K562 (cell line): ENCODE data around the gene ZFYVE1. TPM values are rescaled to one million over a fixed set of nuclear protein-coding genes. Genes with fewer than 3 reads are reported as not detected.

Source experiments
- ATAC-seq: fragments of 200-7000 bp; cut with Tn5 transposase; 3 replicates; pipeline ENCODE4 v1.9.1; 2020; ENCODE audit warnings: moderate library complexity
- BruUV-seq: library from RNA; stranded (reverse); fragments of 400-500 nt; replicated peaks from 2 replicates; lab custom pipeline; 2021; lab: Mats Ljungman, UMichigan
- CTCF ChIA-PET: fragments of 300-600 bp; formaldehyde crosslinking; extraction: SDS; loops from one replicate; lab custom pipeline; 2021; ENCODE audit warnings: low intra/inter-chr PET ratio; lab: Yijun Ruan, JAX
- POLR2A ChIA-PET: fragments of 300-600, 350-650 bp; sonication (Branson Sonifier 250); formaldehyde crosslinking; extraction: SDS; loops from one replicate; lab custom pipeline; 2021; ENCODE audit warnings: antibody characterized with exemption, inconsistent platforms; lab: Yijun Ruan, JAX
- DNase-seq, 4 experiments: peaks; one replicate each; pipeline versions ENCODE4 v3.0.0 to v3.0.0-alpha.2; 2011 to 2018; ENCODE audit warnings: low spot score in 3 of 4, mixed read lengths in 3 of 4; ENCODE audit errors: extremely low read depth in 1 of 4
- FAIRE-seq: peaks from 2 replicates; lab custom pipeline; 2011; peaks lifted over from hg19 to GRCh38; lab: Jason Lieb, UNC
- H2AFZ ChIP-seq: 2 replicates; pipeline ENCODE4 v1.6.0; 2011; ENCODE audit warnings: low read depth, low read length, control low read depth, inconsistent platforms
- H3K27ac ChIP-seq: fragments of 200-600 bp; 3 replicates; pipeline ENCODE4 v1.8.0; 2011; ENCODE audit warnings: low read depth, mild to moderate bottlenecking, control low read depth, inconsistent platforms, low read length, moderate library complexity, mixed read lengths; ENCODE audit errors: extremely low read depth
- H3K27me3 ChIP-seq, 2 experiments: fragments of 300-600 bp in 1 of 2; 2 replicates in 1 of 2; 3 replicates in 1 of 2; pipeline versions ENCODE4 v1.6.0 to v1.8.0; 2011; ENCODE audit warnings: inconsistent platforms in 2 of 2, low read length in 2 of 2, mild to moderate bottlenecking in 1 of 2, mixed read lengths in 1 of 2, moderate library complexity in 1 of 2; ENCODE audit not compliant: control insufficient read depth in 2 of 2, insufficient read depth in 2 of 2
- H3K36me3 ChIP-seq: fragments of 300-600 bp; 3 replicates; pipeline ENCODE4 v1.8.0; 2011; ENCODE audit warnings: mild to moderate bottlenecking, low read length, inconsistent platforms; ENCODE audit not compliant: control insufficient read depth, insufficient read depth
- H3K4me1 ChIP-seq, 2 experiments: fragments of 200-600 bp in 1 of 2; replicated peaks in 1 of 2; 2 replicates in 1 of 2; 3 replicates in 1 of 2; pipeline versions ENCODE4 v1.5.1 to v1.8.0; 2011; ENCODE audit warnings: inconsistent platforms in 2 of 2, low read length in 2 of 2, mild to moderate bottlenecking in 1 of 2, mixed read lengths in 1 of 2, moderate library complexity in 1 of 2; ENCODE audit not compliant: control insufficient read depth in 2 of 2, insufficient read depth in 2 of 2
- H3K4me2 ChIP-seq: 2 replicates; pipeline ENCODE4 v1.6.1; 2011; ENCODE audit warnings: low read length, control low read depth, inconsistent platforms, mixed read lengths; ENCODE audit not compliant: insufficient read depth
- H3K4me3 ChIP-seq: fragments of 200-600 bp; sonication (generic), shearing (Covaris generic); 2 replicates; pipeline ENCODE4 v1.5.1; 2016; ENCODE audit warnings: control low read depth, inconsistent platforms
- H3K79me2 ChIP-seq: fragments of 200-600 bp; 3 replicates; pipeline ENCODE4 v1.8.0; 2011; ENCODE audit warnings: low read length, inconsistent platforms; ENCODE audit not compliant: control insufficient read depth, insufficient read depth
- H3K9ac ChIP-seq, 2 experiments: 2 replicates each; pipeline versions ENCODE4 v1.6.0 to v1.6.1; 2011; ENCODE audit warnings: low read depth in 2 of 2, low read length in 2 of 2, control low read depth in 1 of 2, inconsistent platforms in 1 of 2, mild to moderate bottlenecking in 1 of 2, mixed read lengths in 1 of 2; ENCODE audit not compliant: insufficient read depth in 1 of 2
- H3K9me1 ChIP-seq: one replicate; pipeline ENCODE4 v1.6.0; 2011; ENCODE audit warnings: inconsistent platforms, mild to moderate bottlenecking, low read length, moderate library complexity; ENCODE audit not compliant: control insufficient read depth, insufficient read depth
- H3K9me3 ChIP-seq: replicated peaks from 2 replicates; pipeline ENCODE4 v1.5.1; 2011; ENCODE audit warnings: low read depth, low read length, inconsistent platforms; ENCODE audit not compliant: control insufficient read depth, insufficient read depth
- H4K20me1 ChIP-seq: replicated peaks from 2 replicates; pipeline ENCODE4 v1.6.1; 2011; ENCODE audit warnings: low read length, inconsistent platforms, mixed read lengths; ENCODE audit not compliant: control insufficient read depth, insufficient read depth
- CAMTA2 ChIP-seq: fragments of 250-450 bp; sonication (Bioruptor Pico); conservative IDR thresholded peaks from 2 replicates; pipeline ENCODE4 v1.5.1; 2022
- DIDO1 ChIP-seq: fragments of 450-650 bp; IDR thresholded peaks from 2 replicates; pipeline ENCODE4 v1.6.1; 2016; ENCODE audit warnings: low read depth, missing biosample characterization, missing genetic modification characterization
- FOXM1 ChIP-seq, 2 experiments: fragments of 450-650 bp in 1 of 2; sonication (generic) in 1 of 2; formaldehyde crosslinking in 1 of 2; IDR thresholded peaks; 2 replicates each; pipeline versions ENCODE4 v1.6.1 to v1.9.0; 2017 to 2022; ENCODE audit warnings: low read depth in 2 of 2, mild to moderate bottlenecking in 2 of 2, missing genetic modification reagents in 1 of 2, moderate library complexity in 1 of 2
- IRF1 ChIP-seq: sonication (generic); formaldehyde crosslinking; IDR thresholded peaks from 2 replicates; pipeline ENCODE4 v1.8.0; 2022; ENCODE audit warnings: missing genetic modification reagents, mild to moderate bottlenecking, borderline replicate concordance
- L3MBTL2 ChIP-seq: fragments of 450-650 bp; IDR thresholded peaks from 2 replicates; pipeline ENCODE4 v1.6.1; 2016; ENCODE audit warnings: mild to moderate bottlenecking, moderate library complexity
- NFYB ChIP-seq: IDR thresholded peaks from 2 replicates; pipeline ENCODE4 v1.6.1; 2011; ENCODE audit warnings: mild to moderate bottlenecking, moderate library complexity; ENCODE audit not compliant: insufficient read length; ENCODE audit errors: extremely low read depth
- POLR3G ChIP-seq: IDR thresholded peaks from 2 replicates; pipeline ENCODE4 v1.6.1; 2011; ENCODE audit not compliant: insufficient read length, insufficient replicate concordance; ENCODE audit errors: extremely low read depth
- STAG1 ChIP-seq: sonication (generic); formaldehyde crosslinking; IDR thresholded peaks from 2 replicates; pipeline ENCODE4 v1.5.0; 2020; ENCODE audit warnings: missing genetic modification reagents, borderline replicate concordance
- TBP ChIP-seq: optimal IDR thresholded peaks from 2 replicates; pipeline ENCODE3; 2011; ENCODE audit warnings: low read depth, low read length, improper control_type of control experiment
- THRAP3 ChIP-seq: fragments of 450-650 bp; IDR thresholded peaks from 2 replicates; pipeline ENCODE4 v1.6.1; 2016; ENCODE audit warnings: mild to moderate bottlenecking, inconsistent platforms, borderline replicate concordance
- ZBED1 ChIP-seq: IDR thresholded peaks from 2 replicates; pipeline ENCODE4 v1.6.1; 2014
- ZBTB40 ChIP-seq, 2 experiments: fragments of 450-650 bp in 1 of 2; sonication (generic) in 1 of 2; formaldehyde crosslinking in 1 of 2; IDR thresholded peaks; 2 replicates each; pipeline versions ENCODE4 v1.7.1 to v1.9.0; 2016 to 2022; ENCODE audit warnings: inconsistent platforms in 1 of 2, mild to moderate bottlenecking in 1 of 2, missing genetic modification reagents in 1 of 2
- ZNF785 ChIP-seq: fragments of 250-450 bp; sonication (Bioruptor Pico); IDR thresholded peaks from 2 replicates; pipeline ENCODE4 v1.4.0; 2020; ENCODE audit warnings: mild to moderate bottlenecking
- WGBS: fragments of 100-300 bp; shearing (Covaris generic); methylation state at CpG from one replicate; pipeline ENCODE4 v1.1.6; 2016; ENCODE audit warnings: low coverage, mixed read lengths; ENCODE audit not compliant: insufficient coverage; ENCODE audit errors: missing lambda C conversion rate; 5-methylcytosine and 5-hydroxymethylcytosine counted together
- in situ Hi-C: fragments of 300-500 bp; cut with MboI; formaldehyde crosslinking; loops from 4 replicates; pipeline ENCODE4 v1.15.0; 2018; ENCODE audit warnings: inconsistent platforms, mixed read lengths
- intact Hi-C: fragments of 100-400 bp; cut with micrococcal nuclease; formaldehyde crosslinking; loops from 2 replicates; pipeline ENCODE4 v1.14.2; 2022
- polyA plus RNA-seq, 8 experiments: library from polyadenylated mRNA; depleted of rRNA in 4 of 8; stranded (reverse) in 5 of 8; unstranded in 3 of 8; fragments of >200 nt; fragmentation: Nextera tagmentation in 2 of 8; fragmentation: Illumina TruSeq in 1 of 8; extraction: Ambion mirVana in 2 of 8; extraction: Trizol in 1 of 8; gene quantifications; 2 replicates each; pipeline versions ENCODE4 v1.2.1 to v1.2.3, GENCODE V29; 2011 to 2014; ENCODE audit warnings: inconsistent platforms in 1 of 8, missing spikeins in 1 of 8
- total RNA-seq, 7 experiments: library from RNA; depleted of rRNA in 6 of 7; stranded (reverse); fragments of >200 nt in 6 of 7; fragmentation: Illumina TruSeq in 2 of 7; extraction: Trizol in 2 of 7; gene quantifications; 2 replicates each; pipeline versions ENCODE4 v1.2.1 to v1.2.3, GENCODE V29; 2011 to 2021; ENCODE audit warnings: low replicate concordance in 1 of 7

ZFYVE1 gene
- total and polyA plus RNA-seq, 9 of the 15 experiments (the other 6 are each of a cell fraction or from before 2014, with no cell fraction given), result 0.62 to 5.5 (median 3.4) TPM

- BruUV-seq, result no TSS peak
- H3K27me3 ChIP-seq, result no peaks in the 10 kb centered on the region
- in situ Hi-C loops, result no loop called here
- DNase-seq, result no peak
- H3K9ac ChIP-seq, result no peak overlapping the region
- ATAC-seq, result no peak
- 83% methylated on average over 3 of the region's 13 CpGs for WGBS
- no peak overlapping the region for H2AFZ ChIP-seq
- H3K4me3 ChIP-seq, result no peak overlapping the region
- no peaks in the 10 kb centered on the region for H3K9me1 ChIP-seq
- no peak overlapping the region for H3K27ac ChIP-seq
- CTCF ChIA-PET, result no interaction called here
- H4K20me1 ChIP-seq, result no peaks in the 10 kb centered on the region
- no peak overlapping the region for H3K4me2 ChIP-seq
- no peaks in the 10 kb centered on the region; a peak in 2 of 5 replicates for H3K4me1 ChIP-seq
- peaks cover 83% of the 10 kb centered on the region for H3K36me3 ChIP-seq
- intact Hi-C loops, result no loop called here
- no peak for FAIRE-seq
- no peaks in the 10 kb centered on the region for H3K9me3 ChIP-seq
- POLR2A ChIA-PET, result no interaction called here
- no peaks in the 10 kb centered on the region for H3K79me2 ChIP-seq
- no peak for TF ChIP-seq STAG1 (CRISPR knock-in tag)
- no peak for TF ChIP-seq NFYB
- TF ChIP-seq DIDO1 (tag), result no peak
- no peak for TF ChIP-seq FOXM1 (IDR thresholded peaks at IDR 0.05; ENCODE audit: low read depth)
- TF ChIP-seq FOXM1 (CRISPR knock-in tag; IDR thresholded peaks at IDR 0.05; ENCODE audit: low read depth), result no peak
- no peak for TF ChIP-seq ZBED1
- no peak for TF ChIP-seq ZNF785 (CRISPR knock-in tag)
- TF ChIP-seq IRF1, result no peak
- TF ChIP-seq L3MBTL2, result no peak
- TF ChIP-seq POLR3G, result no peak
- TF ChIP-seq TBP, result no peak
- TF ChIP-seq ZBTB40 (IDR thresholded peaks at IDR 0.05), result no peak
- TF ChIP-seq ZBTB40 (CRISPR knock-in tag; IDR thresholded peaks at IDR 0.05), result no peak
- no peak for TF ChIP-seq THRAP3
- TF ChIP-seq CAMTA2 (CRISPR knock-in tag), result no peak
Observed at GRCh38 chr14:72943876-72944430, 83.0 kb downstream of the ZFYVE1 start.
